Measurements from ENCODE around the gene FAM222B.
A peak's percentile ranks its signal among the peaks of the same experiment; 100 is the strongest.
"Not testable (repeated sequence)": the region's sequence is repeated elsewhere in the genome, so short reads cannot be mapped to it uniquely, and the experiment has no call there.

FAM222B gene

GRCh38 chr17:28836541-28836940 is 6.0 kb downstream of the FAM222B start:
- DNase-seq, result not testable (repeated sequence)

GRCh38 chr17:28834420-28834819 is 8.2 kb downstream of the FAM222B start:
- no peak for DNase-seq

GRCh38 chr17:28828294-28829040 is 14.1 kb downstream of the FAM222B start:
- DNase-seq, result no peak

- DNase-seq, result no peak
Observed at GRCh38 chr17:28827672-28828071, 14.9 kb downstream of the FAM222B start.

GRCh38 chr17:28819582-28819981 is 23.0 kb downstream of the FAM222B start:
- DNase-seq, result no peak

- no peak for DNase-seq
Observed at GRCh38 chr17:28818819-28819221, 23.8 kb downstream of the FAM222B start.

- DNase-seq, result no peak
Observed at GRCh38 chr17:28816540-28816939, 26.1 kb downstream of the FAM222B start.

GRCh38 chr17:28812748-28813377 is 29.7 kb downstream of the FAM222B start:
- peak; percentile 58 for DNase-seq

GRCh38 chr17:28812091-28812747 is 30.4 kb downstream of the FAM222B start:
- peak; percentile 91 for DNase-seq

GRCh38 chr17:28811651-28812090 is 30.9 kb downstream of the FAM222B start:
- no peak for DNase-seq

GRCh38 chr17:28810437-28810836 is 32.2 kb downstream of the FAM222B start:
- no peak for DNase-seq

- DNase-seq, result no peak
Observed at GRCh38 chr17:28807925-28808634, 34.5 kb downstream of the FAM222B start.

GRCh38 chr17:28796062-28796461 is 46.5 kb downstream of the FAM222B start:
- no peak for DNase-seq

- not testable (repeated sequence) for DNase-seq
Observed at GRCh38 chr17:28794846-28795441, 47.6 kb downstream of the FAM222B start.

- no peak for DNase-seq
Observed at GRCh38 chr17:28792877-28793661, 49.5 kb downstream of the FAM222B start.

GRCh38 chr17:28788100-28788499 is 54.5 kb downstream of the FAM222B start:
- no peak for DNase-seq

GRCh38 chr17:28783161-28783560 is 59.4 kb downstream of the FAM222B start:
- no peak for DNase-seq

GRCh38 chr17:28779601-28780000 is 63.0 kb downstream of the FAM222B start:
- DNase-seq, result not testable (repeated sequence)

- DNase-seq, result no peak
Observed at GRCh38 chr17:28777178-28777577, 65.4 kb downstream of the FAM222B start.

- DNase-seq, result no peak
Observed at GRCh38 chr17:28774206-28774605, 68.4 kb downstream of the FAM222B start.

GRCh38 chr17:28773736-28774135 is 68.9 kb downstream of the FAM222B start:
- no peak for DNase-seq

GRCh38 chr17:28765038-28765437 is 77.6 kb downstream of the FAM222B start:
- DNase-seq, result no peak
